Peyer's patch (tissue), 4 donors: ENCODE data around the gene INPP5F.

Experiments
- CTCF ChIP-seq, 6 experiments: fragments of 450-650 bp in 4 of 6; fragments of 200-600 bp in 2 of 6; sonication (generic) in 1 of 6; IDR thresholded peaks; one replicate each; pipeline ENCODE4 v1.5.1; 2017 to 2019; ENCODE audit warnings: antibody characterized with exemption in 6 of 6, mild to moderate bottlenecking in 3 of 6, moderate library complexity in 1 of 6
- POLR2A ChIP-seq, 2 donors: fragments of 450-650 bp; IDR thresholded peaks; one replicate each; pipeline ENCODE4 v1.5.1; 2017; ENCODE audit warnings: antibody characterized with exemption in 2 of 2, mild to moderate bottlenecking in 2 of 2, moderate library complexity in 2 of 2

GRCh38 chr10:119677904-119678755 lies 47.7 kb upstream of the INPP5F start:
- no peak for TF ChIP-seq POLR2A (IDR thresholded peaks at IDR 0.05)
- TF ChIP-seq CTCF (IDR thresholded peaks at IDR 0.05), result no peak
